Erythroblast (primary cell): ENCODE measurements around the gene FOXP1.

Experiments used
- GATA1 ChIP-seq: IDR thresholded peaks from 2 replicates; pipeline ENCODE4 v1.6.1; 2011; ENCODE audit warnings: low read depth, mild to moderate bottlenecking, control low read depth, low read length, moderate library complexity
- POLR2A ChIP-seq: IDR thresholded peaks from 2 replicates; pipeline ENCODE4 v1.6.1; 2011; ENCODE audit warnings: mild to moderate bottlenecking, low read length

GRCh38 chr3:71494212-71494611 is 89.3 kb downstream of the FOXP1 start:
- TF ChIP-seq POLR2A (no peak), GATA1 (no peak)
